ENCODE results near the gene PPBP. TPM values are rescaled to one million over a fixed set of nuclear protein-coding genes. Genes with fewer than 3 reads are reported as not detected.

Gene PPBP
- total RNA-seq, 4 donors from 2014 or later, result 1.9 TPM; not detected in 3

GRCh38 chr4:73976217-73976616, 11.8 kb downstream of the PPBP start:
- intact Hi-C loops (cut with DNase I; ENCODE audit: low total_unique reads), result no loop called here
- WGBS, 2 donors, result 76% methylated on average over 2 of the region's 2 CpGs
- no peak overlapping the region for H3K4me3 ChIP-seq (ENCODE audit: low read depth, poor library complexity, severe bottlenecking)
- DNase-seq (ENCODE audit: low spot score in 2 of 2), result no peak
- TF ChIP-seq POLR2A (IDR thresholded peaks at IDR 0.05) (no peak), CTCF (IDR thresholded peaks at IDR 0.05) (no peak)

DNA sequence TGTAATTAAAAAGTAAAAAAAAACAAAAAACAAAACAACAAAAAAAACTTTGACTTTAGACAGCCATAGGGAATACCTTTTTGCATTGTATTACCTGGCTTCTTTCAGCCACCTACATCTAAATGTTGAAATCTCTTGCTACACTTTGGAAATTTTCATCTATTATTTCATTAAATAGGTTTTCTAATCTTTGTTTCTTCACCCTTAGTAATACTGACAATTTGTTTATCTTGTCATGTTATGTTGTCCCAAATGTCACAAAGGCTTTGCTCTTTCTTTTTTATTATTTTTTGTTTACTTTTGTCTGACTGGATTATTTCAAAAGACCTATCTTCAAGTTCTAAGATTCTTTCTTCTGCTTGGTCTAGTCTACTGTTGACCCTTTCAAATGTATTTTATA, 13.6 kb downstream of the PPBP start:
- no peak for DNase-seq (ENCODE audit: low spot score in 2 of 2)
- intact Hi-C loops (cut with DNase I; ENCODE audit: low total_unique reads), result no loop called here

DNA sequence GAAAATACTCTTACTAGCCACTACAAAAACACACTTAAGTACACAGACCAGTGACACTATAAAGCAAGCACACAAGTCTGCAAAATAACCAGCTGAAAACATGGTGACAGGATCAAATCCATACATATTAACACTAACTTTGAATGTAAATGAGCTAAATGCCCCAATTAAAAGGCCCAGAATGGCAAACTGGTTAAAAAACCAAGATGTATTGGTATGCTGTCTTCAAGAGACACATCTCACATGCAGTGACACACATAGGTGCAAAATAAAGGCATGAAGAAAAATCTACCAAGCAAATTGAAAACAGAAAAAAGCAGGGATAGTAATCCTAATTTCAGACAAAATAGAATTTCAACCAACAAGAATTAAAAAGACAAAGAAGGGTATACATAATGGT, 17.0 kb downstream of the PPBP start:
- TF ChIP-seq POLR2A (IDR thresholded peaks at IDR 0.05) (no peak), CTCF (IDR thresholded peaks at IDR 0.05) (no peak)
- no peak for DNase-seq (ENCODE audit: low spot score in 2 of 2)
- no peak overlapping the region for H3K4me3 ChIP-seq (ENCODE audit: low read depth, poor library complexity, severe bottlenecking)
- intact Hi-C loops (cut with DNase I; ENCODE audit: low total_unique reads), result no loop called here

More for the DNA sequence above, 13.6 kb downstream of the PPBP start:
- no peak overlapping the region for H3K4me3 ChIP-seq (ENCODE audit: low read depth, poor library complexity, severe bottlenecking)
- TF ChIP-seq CTCF (IDR thresholded peaks at IDR 0.05), result no peak
- no peak for TF ChIP-seq POLR2A (IDR thresholded peaks at IDR 0.05)

DNA sequence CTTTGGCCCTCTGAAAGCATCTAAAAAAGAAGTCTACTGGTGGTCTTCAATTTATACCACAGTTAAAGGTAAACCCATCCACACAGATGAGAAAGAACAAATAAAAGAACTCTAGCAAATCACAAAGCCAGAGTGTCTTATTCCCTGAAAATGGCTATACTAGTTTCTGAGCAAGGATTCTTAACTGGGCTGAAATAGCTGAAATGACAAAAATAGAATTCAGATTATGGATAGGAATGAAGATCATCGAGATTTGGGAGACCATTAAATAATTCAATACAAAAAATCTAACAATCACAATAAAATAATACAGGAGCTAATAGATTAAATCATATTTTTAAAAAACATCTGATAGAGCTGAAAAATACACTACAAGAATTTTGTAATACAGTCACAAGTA, 18.0 kb downstream of the PPBP start:
- WGBS, 2 donors, result 77 to 93% methylated on average over 1 of the region's 1 CpG
- H3K4me3 ChIP-seq (ENCODE audit: low read depth, poor library complexity, severe bottlenecking), result no peak overlapping the region
- intact Hi-C loops (cut with DNase I; ENCODE audit: low total_unique reads), result no loop called here
- no peak for DNase-seq (ENCODE audit: low spot score in 2 of 2)
- TF ChIP-seq CTCF (IDR thresholded peaks at IDR 0.05) (no peak), POLR2A (IDR thresholded peaks at IDR 0.05) (no peak)

GRCh38 chr4:73967866-73968265, 20.1 kb downstream of the PPBP start:
- no peak overlapping the region for H3K4me3 ChIP-seq (ENCODE audit: low read depth, poor library complexity, severe bottlenecking)
- TF ChIP-seq CTCF (IDR thresholded peaks at IDR 0.05) (no peak), POLR2A (IDR thresholded peaks at IDR 0.05) (no peak)
- no peak for DNase-seq (ENCODE audit: low spot score in 2 of 2)
- intact Hi-C loops (cut with DNase I; ENCODE audit: low total_unique reads), result no loop called here

- 43 to 55% methylated on average over 7 of the region's 7 CpGs for WGBS, 2 donors
- TF ChIP-seq POLR2A (IDR thresholded peaks at IDR 0.05), result no peak
- TF ChIP-seq CTCF (IDR thresholded peaks at IDR 0.05), result no peak
Measured at GRCh38 chr4:73964862-73965611, 23.0 kb downstream of the PPBP start.

More at GRCh38 chr4:73964862-73965611, 23.0 kb downstream of the PPBP start:
- intact Hi-C loops (cut with DNase I; ENCODE audit: low total_unique reads), result no loop called here
- no peak for DNase-seq (ENCODE audit: low spot score in 2 of 2)
- no peak overlapping the region for H3K4me3 ChIP-seq (ENCODE audit: low read depth, poor library complexity, severe bottlenecking)

All from lower leg skin (tissue), 4 donors.